Mesenteric fat pad (tissue), 1 donor: ENCODE data around the gene TXNDC8. TPM values are rescaled to one million over a fixed set of nuclear protein-coding genes. Genes with fewer than 3 reads are reported as not detected.
A peak's percentile ranks its signal among the peaks of the same experiment; 100 is the strongest.

ENCODE experiments used
- DNase-seq: peaks from one replicate; pipeline ENCODE4 v3.0.0-alpha.2; 2020; ENCODE audit warnings: low spot score
- total RNA-seq: library from RNA; stranded (reverse); fragmentation: NEBNext Ultra II Directional; extraction: Animal tissue kit (Norgen Biotek cat#: 25700); gene quantifications from one replicate; pipeline ENCODE4 v1.2.1, GENCODE V29; 2021
- donor health status: DM: yes; HTN: yes; CAD: no.

Gene TXNDC8
- total RNA-seq, 1 donor from 2014 or later = not detected

DNA sequence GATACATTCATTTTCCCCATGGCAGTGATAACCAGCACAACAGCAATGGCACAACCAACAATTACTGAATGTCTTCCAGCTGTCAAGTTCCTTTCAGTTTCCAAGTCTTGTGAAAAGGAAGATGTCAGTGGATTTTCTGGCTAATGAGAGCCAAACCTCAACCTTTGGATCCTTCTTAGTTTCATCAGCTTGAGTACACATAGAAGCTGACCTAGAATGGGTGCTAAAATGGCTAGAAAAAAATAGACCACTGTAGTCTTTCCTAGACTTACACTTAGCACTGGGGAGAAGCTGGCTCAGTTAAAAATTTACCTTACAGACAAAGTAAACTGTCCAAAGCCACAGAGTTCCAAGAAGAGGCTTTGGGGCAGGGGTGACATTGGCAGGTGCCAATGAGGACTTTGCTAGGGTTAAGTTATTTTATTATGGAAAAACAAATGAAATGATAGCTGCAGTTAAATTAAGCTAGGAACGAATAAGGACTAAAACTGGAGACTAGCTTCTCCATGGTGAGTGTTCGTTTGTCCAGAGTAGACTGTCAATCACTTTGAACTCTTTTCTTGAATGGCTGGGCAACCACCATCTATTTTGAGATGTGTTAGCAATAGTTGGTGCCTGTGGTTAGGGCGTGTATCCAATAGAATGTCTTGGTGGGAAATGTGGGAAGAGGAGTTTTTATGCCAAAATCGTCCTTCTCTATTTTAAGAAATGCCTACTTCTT lies 55.5 kb downstream of the TXNDC8 start:
- DNase-seq = no peak

DNA sequence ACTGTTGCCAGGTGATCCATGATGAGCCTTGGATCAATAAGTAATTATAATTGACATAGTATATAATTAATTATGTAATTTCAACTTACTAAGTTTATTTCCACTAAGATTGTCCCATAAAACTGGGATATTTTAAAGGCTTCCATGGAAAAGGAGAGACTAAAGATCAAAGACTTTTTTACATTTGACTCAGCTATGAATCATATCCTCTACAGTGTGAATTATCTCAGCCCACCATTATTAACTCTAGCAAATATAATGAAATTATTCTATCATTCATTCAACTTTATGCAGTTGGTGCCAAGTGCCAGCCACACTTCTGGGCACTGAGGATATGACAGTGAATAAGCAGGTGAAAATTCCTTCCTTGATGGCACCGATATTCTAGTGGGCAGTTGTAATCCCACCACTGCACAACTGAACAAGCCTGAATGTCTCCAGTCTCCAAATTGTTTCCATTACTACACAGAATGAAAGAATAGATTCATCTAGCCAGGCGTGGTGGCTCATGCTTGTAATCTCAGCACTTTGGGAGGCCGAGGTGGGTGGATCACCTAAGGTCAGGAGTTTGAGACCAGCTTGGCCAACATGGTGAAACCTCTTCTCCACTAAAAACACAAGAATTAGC lies 59.5 kb downstream of the TXNDC8 start:
- no peak for DNase-seq

DNA sequence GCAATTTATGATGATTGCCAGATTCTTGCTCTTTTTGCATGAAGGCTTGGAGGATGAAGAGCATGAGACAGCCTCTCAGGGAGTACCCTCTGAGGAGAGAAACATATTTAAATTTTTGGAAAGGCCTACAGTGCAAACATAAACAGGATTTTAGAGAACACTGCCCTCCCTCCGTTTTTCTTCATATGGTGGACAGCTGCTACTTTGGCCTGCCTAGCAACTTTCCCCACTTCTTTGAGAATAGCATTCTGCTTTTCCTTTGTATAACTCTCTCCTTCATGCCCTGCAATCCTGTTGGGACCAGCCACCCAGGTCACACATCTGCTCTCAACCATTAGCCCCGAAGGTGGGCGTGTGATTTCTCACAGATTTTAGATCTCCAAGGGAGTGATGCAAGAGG lies 60.9 kb downstream of the TXNDC8 start:
- no peak for DNase-seq

DNA sequence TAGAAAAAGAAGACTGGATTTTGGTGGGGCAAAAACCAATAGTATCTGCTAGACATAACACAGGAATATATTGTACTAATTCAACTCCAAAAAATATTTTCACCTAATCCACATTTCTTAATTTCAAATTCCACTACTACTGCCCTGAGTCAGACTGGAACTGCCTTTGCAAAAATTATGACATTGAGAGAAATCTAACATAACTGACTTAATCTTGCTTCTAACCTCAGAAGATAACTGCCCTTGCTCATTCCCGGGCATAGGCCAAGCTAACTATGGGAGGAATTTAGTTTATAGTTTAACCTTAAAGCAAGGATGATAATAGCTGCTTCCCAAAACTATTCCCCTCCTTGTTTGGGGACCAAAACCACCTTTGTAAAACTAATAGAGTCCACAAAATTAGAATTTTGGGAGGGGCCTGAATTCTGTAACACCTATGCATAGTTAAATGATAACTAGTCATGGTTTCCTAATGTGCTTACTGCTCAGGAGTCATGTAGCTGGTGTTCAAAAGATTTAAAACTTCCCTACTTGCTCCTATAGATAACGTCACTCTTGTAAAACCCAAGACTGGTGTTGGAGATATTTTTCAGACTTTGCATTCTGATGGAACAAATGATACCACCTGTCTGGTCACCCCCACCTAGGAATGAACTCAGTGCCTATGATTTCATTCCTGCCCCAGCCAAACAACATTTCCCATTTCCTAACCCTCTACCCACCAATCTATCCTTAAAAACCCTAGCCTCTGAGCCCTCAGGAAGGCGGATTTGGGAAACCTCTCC lies 67.3 kb downstream of the TXNDC8 start:
- no peak for DNase-seq

DNA sequence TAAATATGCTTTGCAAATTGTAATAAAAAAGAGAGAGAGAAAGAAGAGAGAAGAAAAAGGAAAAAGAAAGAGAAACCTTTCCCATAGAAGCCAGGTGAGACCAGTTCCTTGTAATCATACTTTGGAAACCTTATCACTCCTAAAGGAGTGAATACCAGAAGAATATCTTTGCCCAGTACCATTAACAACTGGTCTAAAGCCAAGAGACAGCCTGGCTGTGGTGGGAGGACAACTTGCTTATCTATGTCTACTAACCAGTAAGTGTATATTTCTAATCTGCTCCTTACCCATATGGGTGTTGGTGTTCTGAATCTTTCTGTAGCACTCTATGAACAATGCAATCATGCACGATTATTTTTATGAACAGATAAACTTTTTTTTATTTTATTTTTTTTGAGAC lies 70.9 kb downstream of the TXNDC8 start:
- no peak for DNase-seq

DNA sequence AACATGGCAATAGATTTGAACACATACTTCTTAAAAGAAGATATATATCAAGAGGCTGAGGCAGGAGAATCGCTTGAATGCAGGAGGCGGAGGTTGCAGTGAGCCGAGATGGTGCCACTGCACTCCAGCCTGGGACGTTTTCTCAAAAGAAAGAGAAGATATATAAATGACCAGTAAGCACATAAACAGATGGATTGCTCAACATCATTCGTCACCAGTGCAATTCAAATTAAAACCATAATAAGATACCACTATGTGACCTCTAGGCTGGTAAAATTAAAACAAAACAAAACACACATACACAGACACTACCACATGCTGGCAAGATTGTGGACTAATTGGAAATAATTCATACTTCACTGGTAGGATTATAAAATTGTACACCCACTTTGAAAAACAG lies 76.0 kb downstream of the TXNDC8 start:
- no peak for DNase-seq

DNA sequence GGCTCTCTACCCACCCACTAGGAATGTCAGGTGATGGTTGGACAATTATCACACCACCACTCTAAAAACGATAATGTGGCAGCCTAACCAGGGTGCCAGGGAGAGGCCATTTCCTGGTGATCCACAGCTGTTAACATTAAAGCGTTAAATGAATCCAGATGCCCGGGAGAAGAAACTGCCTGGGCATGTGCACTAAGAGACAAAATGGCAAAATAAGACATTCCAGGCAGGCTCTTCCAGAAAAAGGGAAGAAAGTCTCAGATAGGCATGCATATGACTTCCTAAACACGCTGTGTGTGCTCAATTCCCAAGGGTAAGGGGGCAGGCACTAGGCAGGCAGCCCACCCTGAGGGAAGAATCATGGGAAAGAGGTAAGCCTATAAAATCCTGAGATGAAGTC lies 76.8 kb downstream of the TXNDC8 start:
- DNase-seq = no peak

DNA sequence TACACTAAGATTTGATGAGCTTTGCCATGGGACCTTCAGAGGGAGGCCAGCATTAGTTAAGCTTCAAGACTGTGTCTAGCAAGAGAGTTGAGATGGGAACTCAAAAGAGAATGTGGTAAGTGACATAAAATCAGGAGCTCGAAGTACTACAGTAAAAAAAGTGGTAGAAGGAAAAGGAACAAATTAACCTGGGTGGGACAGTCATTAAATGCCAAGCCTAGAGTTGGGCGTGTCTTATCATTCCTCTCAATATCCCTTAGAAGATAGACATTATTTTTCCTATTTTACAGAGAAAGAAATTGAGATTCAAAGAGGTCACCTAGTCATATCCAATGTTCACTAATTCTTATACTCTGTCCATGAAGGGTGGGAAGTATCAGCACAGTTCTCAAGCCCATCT lies 78.1 kb downstream of the TXNDC8 start:
- no peak for DNase-seq

DNA sequence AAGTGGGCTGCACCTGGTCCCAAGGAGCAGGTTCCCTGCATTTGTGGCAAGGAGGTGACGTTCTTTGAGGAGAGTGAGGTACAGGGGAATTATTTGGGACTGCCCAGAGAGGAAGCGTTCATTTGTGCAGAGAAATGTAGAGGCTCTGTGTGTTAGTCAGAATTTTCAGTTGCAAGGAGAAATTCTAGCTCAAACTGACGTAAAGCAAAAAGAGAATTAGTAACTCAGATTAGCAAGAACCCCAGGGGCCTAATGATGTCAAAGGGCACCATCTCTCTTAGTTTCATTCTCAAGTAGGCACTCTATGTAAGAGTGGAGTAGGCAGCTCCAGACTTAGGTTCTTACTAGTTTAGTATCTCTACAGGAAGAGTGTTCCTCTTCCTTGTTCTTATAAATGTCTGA lies 79.0 kb downstream of the TXNDC8 start:
- no peak for DNase-seq

DNA sequence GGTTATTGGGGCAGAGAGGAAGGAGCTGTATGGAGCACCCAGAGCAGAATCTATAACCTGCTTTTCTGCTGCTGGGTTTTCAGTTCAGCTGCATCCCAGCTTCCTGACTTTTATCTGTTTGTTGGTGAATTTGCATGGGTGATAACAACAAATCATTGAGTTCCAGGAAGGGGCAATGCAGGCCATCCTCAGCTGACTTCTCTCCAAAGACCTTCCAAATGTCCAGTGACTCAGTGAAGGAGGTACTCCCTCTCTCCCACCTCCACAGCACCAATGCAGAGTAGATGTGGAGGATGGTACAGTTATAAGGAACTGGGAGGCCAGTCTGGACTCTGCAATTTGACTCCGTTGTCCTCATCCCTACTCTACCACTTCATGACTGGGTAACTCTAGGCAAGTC lies 79.7 kb downstream of the TXNDC8 start:
- DNase-seq = no peak

DNA sequence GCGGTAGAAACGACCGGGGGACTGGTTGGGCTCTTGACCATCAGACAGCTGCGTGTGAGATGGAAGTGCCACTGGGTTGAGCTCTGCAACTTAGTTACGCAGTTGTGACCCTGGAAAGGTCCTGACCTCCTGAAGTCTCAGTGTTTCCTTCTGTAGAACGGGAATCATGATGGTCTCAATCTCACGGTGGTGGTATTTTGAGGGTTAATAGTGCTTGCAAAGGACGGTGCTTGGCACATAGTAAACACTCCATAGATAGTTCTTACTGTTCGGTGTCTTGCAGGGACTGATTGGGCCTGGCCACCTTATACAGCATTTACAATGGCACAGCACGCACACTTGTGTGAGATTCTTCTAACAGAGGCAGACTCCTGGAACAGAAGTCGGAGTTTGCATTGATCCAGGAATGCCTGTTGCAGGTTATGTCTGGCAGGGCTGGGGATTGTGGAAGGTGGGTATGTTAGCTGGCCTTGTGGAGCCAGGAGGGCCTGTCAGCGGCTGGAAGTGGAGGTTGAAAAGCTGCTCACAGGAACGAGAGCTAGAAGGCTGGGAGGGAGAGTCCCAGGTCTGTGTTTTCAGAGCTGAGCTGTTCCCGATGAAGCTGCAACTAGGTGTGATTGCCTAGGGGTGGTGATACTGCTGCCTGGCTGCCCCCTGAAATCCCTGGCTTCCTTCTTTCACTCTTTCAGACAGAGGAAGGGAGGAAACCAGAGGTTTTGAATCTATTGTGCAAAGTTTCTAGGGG lies 80.4 kb downstream of the TXNDC8 start:
- no peak for DNase-seq

DNA sequence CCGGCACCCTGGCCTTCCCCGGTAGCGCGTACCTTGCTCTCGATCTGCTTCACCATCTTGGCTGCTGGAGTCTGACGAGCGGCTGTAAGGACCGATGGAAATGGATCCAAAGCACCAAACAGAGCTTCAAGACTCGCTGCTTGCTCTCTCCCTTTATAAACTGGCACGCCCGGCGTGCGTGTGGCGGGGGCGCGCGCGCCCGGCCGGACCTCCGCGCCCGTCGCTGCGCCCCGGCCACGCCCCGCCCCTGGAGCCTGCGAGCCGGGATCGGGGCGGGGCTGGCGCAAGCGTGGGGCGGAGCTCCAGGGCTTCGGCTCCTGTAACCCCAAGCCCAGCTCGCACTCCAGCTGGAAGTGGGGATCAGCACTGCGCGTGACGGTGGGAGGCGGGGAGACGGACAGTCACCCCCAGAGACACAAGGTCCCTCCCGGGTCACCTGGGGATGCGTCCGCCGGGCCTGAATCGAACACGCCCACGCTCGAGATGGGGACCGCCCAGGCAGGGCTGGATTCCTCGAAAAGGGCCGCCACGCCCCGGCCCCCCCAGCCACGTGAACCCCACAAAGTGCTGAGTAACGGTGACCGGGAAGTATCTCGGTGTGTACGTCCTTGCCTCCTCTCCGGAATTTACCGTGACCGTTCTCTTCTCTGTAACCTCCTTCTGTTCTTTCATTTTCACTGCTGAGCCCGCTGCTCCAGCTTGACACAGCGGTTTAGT lies 81.1 kb downstream of the TXNDC8 start, which contains the start of gene TXN:
Gene TXN, minus strand, starts transcription at position 128 of the 717 bp plus-strand sequence. Its CDS starts 72 bp downstream, at position 56.
- peak; percentile 97 for DNase-seq

DNA sequence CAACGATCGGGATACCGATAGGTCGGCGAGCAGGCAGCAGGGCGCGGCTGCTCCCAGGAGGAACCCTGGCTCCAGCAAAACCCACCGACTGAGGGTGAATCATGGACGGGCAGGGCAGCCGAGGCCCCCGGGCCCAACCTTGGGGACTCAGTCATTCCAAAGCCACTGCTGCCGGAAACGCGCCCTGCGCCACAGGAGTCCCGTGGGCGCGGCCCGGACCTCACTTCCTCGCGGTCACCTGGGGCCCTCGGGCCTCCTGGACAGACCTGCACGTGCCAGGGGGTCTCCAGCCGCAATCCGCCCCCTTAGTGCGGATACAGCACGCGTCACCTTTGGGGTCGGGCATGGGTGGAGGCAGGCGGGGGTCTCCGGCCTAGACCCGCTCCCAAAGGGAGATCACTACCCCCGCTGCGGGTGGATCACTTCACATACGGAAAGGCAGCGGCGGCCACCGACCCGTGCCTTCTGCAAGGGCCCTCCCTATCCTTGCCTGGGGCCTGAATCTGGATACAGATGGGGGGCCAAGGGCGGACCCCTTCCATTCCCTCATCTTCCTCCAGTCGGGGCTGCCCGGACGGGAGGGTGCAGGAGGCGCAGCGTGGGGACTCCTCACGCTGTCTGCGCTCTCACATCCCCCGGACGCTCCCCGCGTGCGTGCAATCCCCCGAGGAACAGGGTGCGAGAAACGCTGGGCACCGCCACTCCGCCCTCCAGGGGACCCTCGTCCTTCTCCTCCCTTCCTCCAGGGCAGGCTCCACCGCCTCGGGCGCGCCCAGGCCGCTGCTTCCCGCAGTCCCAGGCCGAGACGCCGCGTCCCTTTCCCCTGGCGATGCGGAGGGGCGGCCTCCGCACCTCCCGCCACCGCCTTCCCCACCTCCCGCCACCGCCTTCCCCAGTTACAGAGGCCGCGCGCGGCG lies 81.9 kb downstream of the TXNDC8 start:
- peak; percentile 92 for DNase-seq

DNA sequence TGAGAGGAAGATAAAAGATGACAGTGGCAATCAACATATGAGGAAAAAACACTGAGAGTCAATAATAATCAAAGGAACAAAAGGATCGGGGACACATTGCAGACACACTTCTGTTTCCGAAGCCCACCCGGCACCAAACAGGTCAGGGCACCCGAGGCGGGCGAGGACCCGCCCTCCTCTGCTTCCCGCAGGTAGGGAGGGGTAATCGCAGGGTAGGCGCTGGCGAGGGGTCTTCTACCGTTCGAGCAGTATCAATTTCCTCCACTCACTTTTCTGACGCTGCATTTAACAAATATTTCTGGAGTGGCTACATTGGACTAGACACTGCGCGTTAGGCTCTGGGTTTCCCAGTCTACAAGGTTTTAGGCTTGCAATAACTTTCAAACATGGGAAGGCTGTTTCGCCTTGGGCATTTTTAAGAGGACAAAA lies 82.6 kb downstream of the TXNDC8 start:
- DNase-seq = no peak

DNA sequence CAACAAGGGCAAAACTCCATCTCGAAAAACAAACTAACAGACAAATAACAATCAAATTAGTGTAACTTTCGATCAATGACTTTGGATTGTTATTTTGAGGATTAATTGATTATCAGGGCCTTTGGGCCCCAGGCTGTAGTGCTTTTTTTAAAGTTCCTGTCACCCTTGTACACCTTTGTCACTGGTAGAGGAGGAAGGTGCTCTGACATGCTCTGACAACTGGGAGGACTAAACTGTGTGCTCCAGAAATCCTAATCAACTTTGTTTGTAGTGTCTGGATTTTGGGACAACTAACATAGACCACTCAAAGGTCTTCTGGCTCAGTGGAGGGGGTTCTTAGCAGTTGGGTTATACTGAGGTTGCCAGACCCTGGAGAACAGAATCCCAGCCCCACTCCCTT lies 83.2 kb downstream of the TXNDC8 start:
- DNase-seq = no peak
